ENCODE measurements around the gene TMEM9.

TMEM9 gene

GRCh38 chr1:201136355-201137023, 17.8 kb downstream of the TMEM9 start:
- Mint-ChIP-seq H3K4me3 (no peak overlapping the region), H3K27ac (peak overlapping the region; percentile 88), H3K9me3 (no peaks in the 10 kb centered on the region), H3K27me3 (ENCODE audit: low read depth, poor library complexity) (peaks cover 5% of the 10 kb centered on the region), H3K4me1 (peaks cover 11% of the 10 kb centered on the region), H3K36me3 (ENCODE audit: low read depth) (peaks cover 55% of the 10 kb centered on the region)
- DNase-seq = no peak
- TF ChIP-seq, protein P1, sequence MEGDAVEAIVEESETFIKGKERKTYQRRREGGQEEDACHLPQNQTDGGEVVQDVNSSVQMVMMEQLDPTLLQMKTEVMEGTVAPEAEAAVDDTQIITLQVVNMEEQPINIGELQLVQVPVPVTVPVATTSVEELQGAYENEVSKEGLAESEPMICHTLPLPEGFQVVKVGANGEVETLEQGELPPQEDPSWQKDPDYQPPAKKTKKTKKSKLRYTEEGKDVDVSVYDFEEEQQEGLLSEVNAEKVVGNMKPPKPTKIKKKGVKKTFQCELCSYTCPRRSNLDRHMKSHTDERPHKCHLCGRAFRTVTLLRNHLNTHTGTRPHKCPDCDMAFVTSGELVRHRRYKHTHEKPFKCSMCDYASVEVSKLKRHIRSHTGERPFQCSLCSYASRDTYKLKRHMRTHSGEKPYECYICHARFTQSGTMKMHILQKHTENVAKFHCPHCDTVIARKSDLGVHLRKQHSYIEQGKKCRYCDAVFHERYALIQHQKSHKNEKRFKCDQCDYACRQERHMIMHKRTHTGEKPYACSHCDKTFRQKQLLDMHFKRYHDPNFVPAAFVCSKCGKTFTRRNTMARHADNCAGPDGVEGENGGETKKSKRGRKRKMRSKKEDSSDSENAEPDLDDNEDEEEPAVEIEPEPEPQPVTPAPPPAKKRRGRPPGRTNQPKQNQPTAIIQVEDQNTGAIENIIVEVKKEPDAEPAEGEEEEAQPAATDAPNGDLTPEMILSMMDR (IDR thresholded peaks at IDR 0.05) = no peak

DNA sequence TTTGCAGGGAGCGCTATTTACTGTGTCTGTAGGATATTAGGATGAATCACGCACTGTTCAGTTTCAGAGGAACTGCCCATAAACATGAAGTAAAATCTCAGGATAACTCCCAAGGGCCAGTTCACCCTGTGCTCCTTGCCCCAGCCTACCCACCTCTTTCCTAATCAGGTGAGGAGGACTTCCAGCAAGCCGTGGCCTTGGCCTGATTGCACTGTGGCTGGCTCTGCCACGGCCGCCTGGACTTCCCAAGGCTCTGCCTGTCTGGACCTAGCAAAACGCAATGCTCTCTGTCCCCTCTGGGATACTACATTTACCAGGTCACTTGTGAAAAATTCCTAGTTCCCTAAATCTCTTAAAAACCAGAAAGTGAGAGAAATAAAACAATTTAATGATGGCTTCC, 19.9 kb downstream of the TMEM9 start:
- peaks cover 8% of the 10 kb centered on the region for H3K4me1 Mint-ChIP-seq
- peaks cover 46% of the 10 kb centered on the region for H3K36me3 Mint-ChIP-seq (ENCODE audit: low read depth)

DNA sequence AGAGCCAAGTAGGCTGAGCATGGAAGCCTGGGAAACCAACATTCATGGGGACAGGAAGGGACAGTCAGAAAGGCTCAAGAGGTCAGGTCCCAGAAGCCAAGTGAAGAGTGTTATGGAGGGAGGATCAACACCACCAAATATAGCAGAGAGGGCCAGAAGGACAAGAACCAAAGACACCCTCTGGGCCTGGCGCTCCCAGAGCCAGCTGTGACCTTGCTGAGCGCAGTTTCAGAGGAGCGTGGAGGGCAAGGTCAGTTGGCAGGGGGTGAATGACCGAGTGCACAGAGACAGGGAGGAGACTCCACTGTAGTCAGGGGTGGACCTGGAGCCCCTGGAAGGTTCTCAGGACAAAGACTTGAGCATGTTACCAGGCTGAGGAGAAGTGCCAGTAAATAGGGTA, 22.9 kb downstream of the TMEM9 start:
- TF ChIP-seq, protein P1 (IDR thresholded peaks at IDR 0.05) = no peak
- Mint-ChIP-seq H3K9me3 (peaks cover 4% of the 10 kb centered on the region), H3K27me3 (ENCODE audit: low read depth, poor library complexity) (peaks cover 12% of the 10 kb centered on the region), H3K27ac (no peak overlapping the region), H3K4me1 (peaks cover 27% of the 10 kb centered on the region), H3K36me3 (ENCODE audit: low read depth) (peaks cover 43% of the 10 kb centered on the region), H3K4me3 (no peak overlapping the region)
- DNase-seq = no peak

More for the DNA sequence above, 19.9 kb downstream of the TMEM9 start:
- Mint-ChIP-seq H3K27ac (peak overlapping the region; percentile 36), H3K4me3 (no peak overlapping the region), H3K27me3 (ENCODE audit: low read depth, poor library complexity) (peaks cover 5% of the 10 kb centered on the region), H3K9me3 (peaks cover 4% of the 10 kb centered on the region)
- DNase-seq = no peak
- TF ChIP-seq, protein P1 (IDR thresholded peaks at IDR 0.05) = no peak

DNA sequence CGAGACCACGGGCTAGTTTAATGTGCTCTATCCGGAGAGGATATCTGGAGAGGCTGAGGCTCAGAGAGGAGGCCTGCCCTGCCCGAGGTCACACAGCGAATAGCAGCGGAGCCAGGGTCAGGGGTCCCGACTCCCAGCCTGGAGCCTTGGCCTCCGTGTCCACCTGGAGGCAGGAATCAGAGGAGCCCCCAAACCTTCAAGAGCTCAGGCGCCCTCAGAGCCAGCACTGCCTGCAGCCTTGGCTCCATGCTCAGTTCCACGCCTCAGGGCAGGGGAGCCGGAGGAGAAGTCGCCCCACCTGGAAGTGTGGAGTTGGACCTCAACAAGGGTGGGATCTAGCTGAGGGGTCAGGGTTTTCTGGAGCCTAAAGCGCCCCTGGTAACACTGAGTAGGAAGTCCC, 25.3 kb downstream of the TMEM9 start:
- no peak overlapping the region for H3K4me3 Mint-ChIP-seq
- H3K27me3 Mint-ChIP-seq (ENCODE audit: low read depth, poor library complexity) = peaks cover 28% of the 10 kb centered on the region
- peaks cover 34% of the 10 kb centered on the region for H3K4me1 Mint-ChIP-seq
- H3K27ac Mint-ChIP-seq = no peak overlapping the region
- peaks cover 24% of the 10 kb centered on the region for H3K36me3 Mint-ChIP-seq (ENCODE audit: low read depth)
- TF ChIP-seq, protein P1 (IDR thresholded peaks at IDR 0.05) = no peak
- no peak for DNase-seq
- H3K9me3 Mint-ChIP-seq = peaks cover 4% of the 10 kb centered on the region

- H3K4me3 Mint-ChIP-seq = no peak overlapping the region
- H3K4me1 Mint-ChIP-seq = peaks cover 34% of the 10 kb centered on the region
- peaks cover 4% of the 10 kb centered on the region for H3K9me3 Mint-ChIP-seq
- H3K27me3 Mint-ChIP-seq (ENCODE audit: low read depth, poor library complexity) = peaks cover 27% of the 10 kb centered on the region
- peaks cover 19% of the 10 kb centered on the region for H3K36me3 Mint-ChIP-seq (ENCODE audit: low read depth)
- H3K27ac Mint-ChIP-seq = no peak overlapping the region
- TF ChIP-seq, protein P1 (IDR thresholded peaks at IDR 0.05) = no peak
- no peak for DNase-seq
Observed at GRCh38 chr1:201128476-201128875, 25.8 kb downstream of the TMEM9 start.
